ENCODE results near the gene LAMTOR2.

LAMTOR2 gene

GRCh38 chr1:156101880-156102279, 47.3 kb downstream of the LAMTOR2 start:
- Histone ChIP-seq H2BK5ac (ENCODE audit: low read length) (no peak overlapping the region), H2AK5ac (ENCODE audit: low read depth, low read length) (no peak overlapping the region), H2BK12ac (ENCODE audit: low read length) (no peak overlapping the region), H3K14ac (ENCODE audit: low read length) (peak overlapping the region; percentile 10), H3K79me1 (ENCODE audit: low read depth, low read length) (peaks cover 17% of the 10 kb centered on the region), H3K27ac (replicated peaks; ENCODE audit: low read length) (no peak overlapping the region), H3K4me1 (ENCODE audit: control insufficient read depth in 2 of 2, insufficient read depth in 1 of 2, low read depth in 1 of 2, low read length in 2 of 2) (peaks cover 39 to 59% of the 10 kb centered on the region in 2 donors), H2BK120ac (ENCODE audit: low read depth, low read length) (no peak overlapping the region), H3K36me3 (replicated peaks in 1 of 2; ENCODE audit: control insufficient read depth in 2 of 2, insufficient read depth in 2 of 2, low read length in 2 of 2) (peaks cover 8 to 68% of the 10 kb centered on the region in 2 donors), H3K4ac (ENCODE audit: low read length) (no peak overlapping the region), H3K23ac (ENCODE audit: low read depth, low read length, poor library complexity) (no peak overlapping the region), H3K4me3 (ENCODE audit: low read length in 2 of 2) (no peak overlapping the region), H4K91ac (ENCODE audit: low read depth, low read length, poor library complexity) (no peak overlapping the region), H3K9me3 (replicated peaks in 1 of 2; ENCODE audit: control insufficient read depth in 2 of 2, insufficient read depth in 1 of 2, low read depth in 1 of 2, low read length in 2 of 2) (no peaks in the 10 kb centered on the region), H2AFZ (ENCODE audit: low read length) (no peak overlapping the region), H3K9ac (ENCODE audit: low read depth, low read length, poor library complexity) (no peak overlapping the region), H4K8ac (ENCODE audit: low read depth, low read length) (no peak overlapping the region), H3K27me3 (ENCODE audit: control insufficient read depth in 3 of 3, insufficient read depth in 3 of 3, low read depth in 1 of 3, low read length in 3 of 3) (no peaks in the 10 kb centered on the region), H3K4me2 (ENCODE audit: insufficient read depth, low read length, poor library complexity, severe bottlenecking) (no peak overlapping the region), H2BK15ac (ENCODE audit: low read length) (no peak overlapping the region), H3K18ac (ENCODE audit: low read length) (no peak overlapping the region)
- no peak for DNase-seq (ENCODE audit: low spot score)
- WGBS, 2 donors (ENCODE audit: extremely low coverage in 2 of 2, insufficient read length in 2 of 2, insufficient replicate concordance in 1 of 2), result no CpG with 5 or more reads among the region's 6 CpGs

GRCh38 chr1:156102633-156103511, 48.3 kb downstream of the LAMTOR2 start:
- no peak for DNase-seq (ENCODE audit: low spot score)
- H2BK120ac ChIP-seq (ENCODE audit: low read depth, low read length), result no peak overlapping the region
- no peak overlapping the region for H2BK5ac ChIP-seq (ENCODE audit: low read length)
- H3K9ac ChIP-seq (ENCODE audit: low read depth, low read length, poor library complexity), result no peak overlapping the region
- no peak overlapping the region for H4K8ac ChIP-seq (ENCODE audit: low read depth, low read length)
- H4K91ac ChIP-seq (ENCODE audit: low read depth, low read length, poor library complexity), result no peak overlapping the region
- peaks cover 14% of the 10 kb centered on the region for H3K79me1 ChIP-seq (ENCODE audit: low read depth, low read length)
- no peak overlapping the region for H3K4me3 ChIP-seq (ENCODE audit: low read length in 2 of 2)
- H3K27ac ChIP-seq (replicated peaks; ENCODE audit: low read length), result no peak overlapping the region
- peaks cover 38 to 60% of the 10 kb centered on the region in 2 donors for H3K4me1 ChIP-seq (ENCODE audit: control insufficient read depth in 2 of 2, insufficient read depth in 1 of 2, low read depth in 1 of 2, low read length in 2 of 2)
- no CpG with 5 or more reads among the region's 16 CpGs for WGBS, 2 donors (ENCODE audit: extremely low coverage in 2 of 2, insufficient read length in 2 of 2, insufficient replicate concordance in 1 of 2)
- no peak overlapping the region for H3K14ac ChIP-seq (ENCODE audit: low read length)
- peaks cover 4 to 64% of the 10 kb centered on the region in 2 donors for H3K36me3 ChIP-seq (replicated peaks in 1 of 2; ENCODE audit: control insufficient read depth in 2 of 2, insufficient read depth in 2 of 2, low read length in 2 of 2)
- no peaks in the 10 kb centered on the region for H3K27me3 ChIP-seq (ENCODE audit: control insufficient read depth in 3 of 3, insufficient read depth in 3 of 3, low read depth in 1 of 3, low read length in 3 of 3)
- H3K23ac ChIP-seq (ENCODE audit: low read depth, low read length, poor library complexity), result no peak overlapping the region
- H2AK5ac ChIP-seq (ENCODE audit: low read depth, low read length), result no peak overlapping the region
- H2AFZ ChIP-seq (ENCODE audit: low read length), result no peak overlapping the region
- H2BK15ac ChIP-seq (ENCODE audit: low read length), result no peak overlapping the region
- H2BK12ac ChIP-seq (ENCODE audit: low read length), result no peak overlapping the region
- no peaks in the 10 kb centered on the region for H3K9me3 ChIP-seq (replicated peaks in 1 of 2; ENCODE audit: control insufficient read depth in 2 of 2, insufficient read depth in 1 of 2, low read depth in 1 of 2, low read length in 2 of 2)
- H3K18ac ChIP-seq (ENCODE audit: low read length), result peak overlapping the region; percentile 36
- H3K4ac ChIP-seq (ENCODE audit: low read length), result no peak overlapping the region
- H3K4me2 ChIP-seq (ENCODE audit: insufficient read depth, low read length, poor library complexity, severe bottlenecking), result no peak overlapping the region

- no CpG with 5 or more reads among the region's 9 CpGs for WGBS, 2 donors (ENCODE audit: extremely low coverage in 2 of 2, insufficient read length in 2 of 2, insufficient replicate concordance in 1 of 2)
Observed at GRCh38 chr1:156103521-156103947, 49.0 kb downstream of the LAMTOR2 start.

GRCh38 chr1:156104065-156104810, 49.7 kb downstream of the LAMTOR2 start:
- no peaks in the 10 kb centered on the region for H3K27me3 ChIP-seq (ENCODE audit: control insufficient read depth in 3 of 3, insufficient read depth in 3 of 3, low read depth in 1 of 3, low read length in 3 of 3)
- H3K18ac ChIP-seq (ENCODE audit: low read length), result peak overlapping the region; percentile 36
- H2AFZ ChIP-seq (ENCODE audit: low read length), result no peak overlapping the region
- no peak overlapping the region for H2BK120ac ChIP-seq (ENCODE audit: low read depth, low read length)
- no peak overlapping the region for H2BK12ac ChIP-seq (ENCODE audit: low read length)
- peak overlapping the region; percentile 29 for H3K27ac ChIP-seq (replicated peaks; ENCODE audit: low read length)
- no peak overlapping the region for H3K4ac ChIP-seq (ENCODE audit: low read length)
- no peaks in the 10 kb centered on the region for H3K9me3 ChIP-seq (replicated peaks in 1 of 2; ENCODE audit: control insufficient read depth in 2 of 2, insufficient read depth in 1 of 2, low read depth in 1 of 2, low read length in 2 of 2)
- no peak overlapping the region for H2AK5ac ChIP-seq (ENCODE audit: low read depth, low read length)
- no peak overlapping the region for H2BK15ac ChIP-seq (ENCODE audit: low read length)
- H4K91ac ChIP-seq (ENCODE audit: low read depth, low read length, poor library complexity), result no peak overlapping the region
- no CpG with 5 or more reads among the region's 15 CpGs for whole genome bisulfite sequencing, 2 donors (ENCODE audit: extremely low coverage in 2 of 2, insufficient read length in 2 of 2, insufficient replicate concordance in 1 of 2)
- peaks cover 4 to 58% of the 10 kb centered on the region in 2 donors for H3K36me3 ChIP-seq (replicated peaks in 1 of 2; ENCODE audit: control insufficient read depth in 2 of 2, insufficient read depth in 2 of 2, low read length in 2 of 2)
- no peak overlapping the region for H3K9ac ChIP-seq (ENCODE audit: low read depth, low read length, poor library complexity)
- DNase-seq (ENCODE audit: low spot score), result no peak
- H3K4me3 ChIP-seq (ENCODE audit: low read length in 2 of 2), result no peak overlapping the region
- H3K14ac ChIP-seq (ENCODE audit: low read length), result no peak overlapping the region
- H2BK5ac ChIP-seq (ENCODE audit: low read length), result no peak overlapping the region
- H3K4me1 ChIP-seq (ENCODE audit: control insufficient read depth in 2 of 2, insufficient read depth in 1 of 2, low read depth in 1 of 2, low read length in 2 of 2), result peaks cover 38 to 47% of the 10 kb centered on the region in 2 donors
- no peak overlapping the region for H3K23ac ChIP-seq (ENCODE audit: low read depth, low read length, poor library complexity)
- no peak overlapping the region for H3K4me2 ChIP-seq (ENCODE audit: insufficient read depth, low read length, poor library complexity, severe bottlenecking)
- H3K79me1 ChIP-seq (ENCODE audit: low read depth, low read length), result peaks cover 14% of the 10 kb centered on the region
- H4K8ac ChIP-seq (ENCODE audit: low read depth, low read length), result no peak overlapping the region

More at GRCh38 chr1:156103521-156103947, 49.0 kb downstream of the LAMTOR2 start:
- Histone ChIP-seq H3K36me3 (replicated peaks in 1 of 2; ENCODE audit: control insufficient read depth in 2 of 2, insufficient read depth in 2 of 2, low read length in 2 of 2) (peaks cover 4 to 62% of the 10 kb centered on the region in 2 donors), H3K9me3 (replicated peaks in 1 of 2; ENCODE audit: control insufficient read depth in 2 of 2, insufficient read depth in 1 of 2, low read depth in 1 of 2, low read length in 2 of 2) (no peaks in the 10 kb centered on the region), H3K4me3 (ENCODE audit: low read length in 2 of 2) (no peak overlapping the region), H2BK5ac (ENCODE audit: low read length) (no peak overlapping the region), H2BK12ac (ENCODE audit: low read length) (no peak overlapping the region), H3K4me1 (ENCODE audit: control insufficient read depth in 2 of 2, insufficient read depth in 1 of 2, low read depth in 1 of 2, low read length in 2 of 2) (peaks cover 38 to 54% of the 10 kb centered on the region in 2 donors), H3K4me2 (ENCODE audit: insufficient read depth, low read length, poor library complexity, severe bottlenecking) (no peak overlapping the region), H3K23ac (ENCODE audit: low read depth, low read length, poor library complexity) (no peak overlapping the region), H4K91ac (ENCODE audit: low read depth, low read length, poor library complexity) (no peak overlapping the region), H2BK120ac (ENCODE audit: low read depth, low read length) (no peak overlapping the region), H3K18ac (ENCODE audit: low read length) (peak overlapping the region; percentile 34), H3K4ac (ENCODE audit: low read length) (no peak overlapping the region), H4K8ac (ENCODE audit: low read depth, low read length) (no peak overlapping the region), H2AFZ (ENCODE audit: low read length) (no peak overlapping the region), H3K79me1 (ENCODE audit: low read depth, low read length) (peaks cover 14% of the 10 kb centered on the region), H2BK15ac (ENCODE audit: low read length) (no peak overlapping the region), H3K27me3 (ENCODE audit: control insufficient read depth in 3 of 3, insufficient read depth in 3 of 3, low read depth in 1 of 3, low read length in 3 of 3) (no peaks in the 10 kb centered on the region), H2AK5ac (ENCODE audit: low read depth, low read length) (peak overlapping the region; percentile 24), H3K14ac (ENCODE audit: low read length) (no peak overlapping the region), H3K9ac (ENCODE audit: low read depth, low read length, poor library complexity) (no peak overlapping the region), H3K27ac (replicated peaks; ENCODE audit: low read length) (no peak overlapping the region)
- DNase-seq (ENCODE audit: low spot score), result no peak

Measured in neuronal stem cell (in vitro differentiated cells).